NOMO-1 treated with dmso at 0.1 percent for 144 hours (cell line): ENCODE results near the gene CD40LG.

ENCODE experiments used
- DNase-seq: peaks from one replicate; lab custom pipeline; 2025; ENCODE audit not compliant: unreplicated experiment; lab: John Stamatoyannopoulos, UW

Gene CD40LG

GRCh38 chrX:136692271-136692670 is 44.3 kb downstream of the CD40LG start:
- DNase-seq = no peak

GRCh38 chrX:136694431-136695087 is 46.6 kb downstream of the CD40LG start:
- DNase-seq = peak; percentile 22

GRCh38 chrX:136697156-136697555 is 49.2 kb downstream of the CD40LG start:
- no peak for DNase-seq

- no peak for DNase-seq
Observed at GRCh38 chrX:136708348-136708747, 60.4 kb downstream of the CD40LG start.
